ENCODE results near the gene GALNT11. TPM values are rescaled to one million over a fixed set of nuclear protein-coding genes. Genes with fewer than 3 reads are reported as not detected.

The GALNT11 gene
- polyA plus RNA-seq, 3 donors = 17.7 to 25.9 (median 20.6) TPM

DNA sequence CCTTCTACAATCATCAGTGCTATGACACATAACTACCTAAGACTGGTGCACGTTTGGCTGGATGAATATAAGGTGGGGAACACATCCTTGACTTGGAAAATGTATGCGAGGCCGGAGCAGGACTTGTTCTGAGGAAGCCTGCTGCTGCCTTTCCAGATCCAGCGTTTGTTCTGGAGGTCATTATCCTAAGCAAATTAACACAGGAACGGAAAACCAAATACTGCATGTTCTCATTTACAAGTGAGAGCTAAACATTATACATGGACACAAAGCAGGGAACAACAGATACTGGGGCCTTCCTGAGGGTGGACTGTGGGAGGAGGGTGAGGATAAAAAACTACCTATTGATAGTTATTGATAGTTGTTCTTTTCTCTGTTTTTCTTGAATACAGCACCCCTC lies 10.8 kb upstream of the GALNT11 start:
- H3K36me3 ChIP-seq (replicated peaks in 1 of 2; ENCODE audit: control insufficient read depth in 1 of 2, insufficient read depth in 2 of 2, low read length in 2 of 2) = no peaks in the 10 kb centered on the region
- intact Hi-C loops (cut with micrococcal nuclease) = no loop called here
- no peaks in the 10 kb centered on the region for H3K79me2 ChIP-seq (ENCODE audit: insufficient read depth, low read length)
- H3K9ac ChIP-seq (ENCODE audit: insufficient read depth, low read length, poor library complexity, severe bottlenecking) = no peak overlapping the region
- H3K4me3 ChIP-seq (replicated peaks in 1 of 3; ENCODE audit: low read depth in 2 of 3, low read length in 3 of 3) = no peak overlapping the region
- DNase-seq = no peak
- 83% methylated on average over 2 of the region's 5 CpGs for WGBS (ENCODE audit: insufficient coverage)
- TF ChIP-seq, protein P1, sequence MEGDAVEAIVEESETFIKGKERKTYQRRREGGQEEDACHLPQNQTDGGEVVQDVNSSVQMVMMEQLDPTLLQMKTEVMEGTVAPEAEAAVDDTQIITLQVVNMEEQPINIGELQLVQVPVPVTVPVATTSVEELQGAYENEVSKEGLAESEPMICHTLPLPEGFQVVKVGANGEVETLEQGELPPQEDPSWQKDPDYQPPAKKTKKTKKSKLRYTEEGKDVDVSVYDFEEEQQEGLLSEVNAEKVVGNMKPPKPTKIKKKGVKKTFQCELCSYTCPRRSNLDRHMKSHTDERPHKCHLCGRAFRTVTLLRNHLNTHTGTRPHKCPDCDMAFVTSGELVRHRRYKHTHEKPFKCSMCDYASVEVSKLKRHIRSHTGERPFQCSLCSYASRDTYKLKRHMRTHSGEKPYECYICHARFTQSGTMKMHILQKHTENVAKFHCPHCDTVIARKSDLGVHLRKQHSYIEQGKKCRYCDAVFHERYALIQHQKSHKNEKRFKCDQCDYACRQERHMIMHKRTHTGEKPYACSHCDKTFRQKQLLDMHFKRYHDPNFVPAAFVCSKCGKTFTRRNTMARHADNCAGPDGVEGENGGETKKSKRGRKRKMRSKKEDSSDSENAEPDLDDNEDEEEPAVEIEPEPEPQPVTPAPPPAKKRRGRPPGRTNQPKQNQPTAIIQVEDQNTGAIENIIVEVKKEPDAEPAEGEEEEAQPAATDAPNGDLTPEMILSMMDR (IDR thresholded peaks at IDR 0.05) = no peak
- H2AFZ ChIP-seq (ENCODE audit: insufficient read depth, low read depth, low read length, poor library complexity, severe bottlenecking) = no peak overlapping the region
- no peaks in the 10 kb centered on the region for H4K20me1 ChIP-seq (ENCODE audit: insufficient read depth, low read length)
- H3K36me3 Mint-ChIP-seq = no peaks in the 10 kb centered on the region
- peaks cover 2 to 5% (median 4%) of the 10 kb centered on the region in 3 donors for H3K27me3 Mint-ChIP-seq (ENCODE audit: low read depth in 3 of 3)
- H3K4me2 ChIP-seq (replicated peaks; ENCODE audit: extremely low read depth, low read length, poor library complexity, severe bottlenecking) = no peak overlapping the region
- no peaks in the 10 kb centered on the region for H3K9me3 ChIP-seq (replicated peaks in 1 of 2; ENCODE audit: control insufficient read depth in 1 of 2, insufficient read depth in 1 of 2, low read length in 2 of 2)
- no peaks in the 10 kb centered on the region for H3K4me1 ChIP-seq (ENCODE audit: control insufficient read depth in 1 of 2, insufficient read depth in 2 of 2, low read length in 2 of 2)
- no peak overlapping the region for H3K27ac ChIP-seq (ENCODE audit: low read depth in 1 of 2, low read length in 2 of 2)
- H3K9me3 Mint-ChIP-seq = peaks cover 2 to 11% (median 5%) of the 10 kb centered on the region in 7 donors
- no peak overlapping the region for H3K27ac Mint-ChIP-seq
- no peaks in the 10 kb centered on the region for H3K4me1 Mint-ChIP-seq
- H3K4me3 Mint-ChIP-seq = no peak overlapping the region
- no peaks in the 10 kb centered on the region for H3K27me3 ChIP-seq (ENCODE audit: control insufficient read depth in 2 of 2, insufficient read depth in 2 of 2, low read length in 2 of 2)

DNA sequence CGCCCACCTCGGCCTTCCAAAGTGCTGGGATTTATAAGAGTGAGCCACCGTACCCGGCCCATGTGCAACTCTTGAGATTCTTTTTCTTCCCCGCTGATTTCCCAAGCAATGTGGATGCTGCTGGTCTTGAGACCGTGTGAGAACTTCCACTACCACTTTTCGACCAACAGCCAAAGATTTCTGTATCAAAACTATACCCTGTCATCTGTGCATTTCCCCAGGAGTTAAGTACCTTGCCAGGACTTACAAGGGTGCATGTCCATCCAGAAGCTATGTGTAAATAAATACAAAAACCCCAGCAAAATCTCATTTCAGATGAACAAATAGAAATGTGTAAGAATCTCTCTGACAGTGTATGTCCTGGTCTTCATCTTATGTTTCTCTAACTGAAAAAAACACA lies 9.9 kb upstream of the GALNT11 start:
- TF ChIP-seq, protein P1 (IDR thresholded peaks at IDR 0.05) = no peak
- no peaks in the 10 kb centered on the region for H3K36me3 Mint-ChIP-seq
- H3K27me3 ChIP-seq (ENCODE audit: control insufficient read depth in 2 of 2, insufficient read depth in 2 of 2, low read length in 2 of 2) = no peaks in the 10 kb centered on the region
- no peaks in the 10 kb centered on the region for H4K20me1 ChIP-seq (ENCODE audit: insufficient read depth, low read length)
- H3K9me3 ChIP-seq (replicated peaks in 1 of 2; ENCODE audit: control insufficient read depth in 1 of 2, insufficient read depth in 1 of 2, low read length in 2 of 2) = no peaks in the 10 kb centered on the region
- H3K36me3 ChIP-seq (replicated peaks in 1 of 2; ENCODE audit: control insufficient read depth in 1 of 2, insufficient read depth in 2 of 2, low read length in 2 of 2) = no peaks in the 10 kb centered on the region
- H2AFZ ChIP-seq (ENCODE audit: insufficient read depth, low read depth, low read length, poor library complexity, severe bottlenecking) = no peak overlapping the region
- intact Hi-C loops (cut with micrococcal nuclease) = no loop called here
- no peak for DNase-seq
- H3K4me1 Mint-ChIP-seq = no peaks in the 10 kb centered on the region
- 95% methylated on average over 7 of the region's 7 CpGs for WGBS (ENCODE audit: insufficient coverage)
- no peak overlapping the region for H3K27ac ChIP-seq (ENCODE audit: low read depth in 1 of 2, low read length in 2 of 2)
- H3K79me2 ChIP-seq (ENCODE audit: insufficient read depth, low read length) = no peaks in the 10 kb centered on the region
- H3K9ac ChIP-seq (ENCODE audit: insufficient read depth, low read length, poor library complexity, severe bottlenecking) = no peak overlapping the region
- peaks cover 2 to 11% (median 5%) of the 10 kb centered on the region in 7 donors for H3K9me3 Mint-ChIP-seq
- H3K27me3 Mint-ChIP-seq (ENCODE audit: low read depth in 3 of 3) = peaks cover 2 to 5% (median 5%) of the 10 kb centered on the region in 3 donors
- no peak overlapping the region for H3K4me3 ChIP-seq (replicated peaks in 1 of 3; ENCODE audit: low read depth in 2 of 3, low read length in 3 of 3)
- H3K4me3 Mint-ChIP-seq = no peak overlapping the region
- H3K27ac Mint-ChIP-seq = no peak overlapping the region
- no peaks in the 10 kb centered on the region for H3K4me1 ChIP-seq (ENCODE audit: control insufficient read depth in 1 of 2, insufficient read depth in 2 of 2, low read length in 2 of 2)
- no peak overlapping the region for H3K4me2 ChIP-seq (replicated peaks; ENCODE audit: extremely low read depth, low read length, poor library complexity, severe bottlenecking)

Measured in CD14-positive monocyte (primary cell).